ENCODE data around the gene CDKL2.
"Not testable (repeated sequence)": the region's sequence is repeated elsewhere in the genome, so short reads cannot be mapped to it uniquely, and the experiment has no call there.

The CDKL2 gene

DNA sequence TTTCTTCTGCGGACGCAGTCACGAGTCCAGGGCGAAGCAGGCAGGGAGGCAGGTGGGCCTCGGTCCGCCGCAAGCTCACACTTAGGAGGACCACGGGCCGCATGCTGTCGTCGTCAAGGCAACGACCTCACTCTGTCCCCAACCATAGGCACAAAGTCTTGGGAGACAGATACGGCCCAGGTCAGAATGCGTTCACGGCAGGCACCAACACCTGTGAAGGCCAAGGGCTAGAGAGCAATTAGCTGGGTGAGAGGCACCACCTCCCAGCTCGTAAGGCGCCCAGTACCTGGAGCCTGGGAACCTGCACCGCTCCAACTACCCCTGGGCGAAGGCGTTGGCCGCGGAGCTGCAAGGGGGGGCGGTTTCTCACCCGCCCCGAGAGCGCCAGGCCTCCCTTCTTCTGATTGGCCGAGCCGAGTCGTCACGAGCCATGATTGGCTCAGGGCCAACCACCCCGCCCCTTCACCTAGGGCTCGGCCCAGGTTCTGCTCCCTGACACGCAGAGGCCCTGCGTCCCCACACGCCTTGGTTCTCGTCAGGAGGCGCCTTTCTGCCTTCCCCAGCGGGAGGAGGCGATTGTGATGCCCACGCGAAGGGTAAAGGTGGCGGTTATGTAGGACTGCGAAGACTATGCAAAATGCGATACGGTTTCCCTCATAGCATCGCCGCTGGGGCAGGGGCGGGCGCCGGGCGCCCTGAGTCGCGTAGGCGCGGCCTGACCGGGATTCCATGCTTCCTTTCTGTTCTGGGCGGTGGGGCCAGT, at the start of gene CDKL2:
CDKL2 (minus strand) TSS at position 355 of the 763 bp plus-strand sequence. CDS start 4,540 bp downstream, outside the sequence.
- peak; percentile 88 for DNase-seq (ENCODE audit: low spot score)

DNA sequence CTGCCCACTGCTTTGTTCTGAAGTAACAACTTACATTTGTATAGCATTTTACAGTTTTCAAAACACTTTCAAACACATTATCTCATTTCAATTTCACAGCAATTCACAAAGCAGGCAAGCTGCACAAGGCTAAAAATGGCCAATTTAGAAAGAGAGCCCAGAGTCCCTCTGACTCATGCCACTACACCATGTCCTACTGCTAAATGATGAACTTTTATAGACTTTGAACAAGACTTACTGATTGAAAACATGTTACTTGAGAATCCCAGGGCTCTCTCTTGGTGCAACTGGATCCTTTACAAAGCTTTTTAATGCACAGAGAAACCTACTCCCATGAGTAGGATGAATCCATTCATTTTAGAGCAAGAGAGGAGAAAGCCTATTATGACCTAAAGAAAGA, 48.6 kb upstream of the CDKL2 start:
- DNase-seq (ENCODE audit: low spot score), result no peak

DNA sequence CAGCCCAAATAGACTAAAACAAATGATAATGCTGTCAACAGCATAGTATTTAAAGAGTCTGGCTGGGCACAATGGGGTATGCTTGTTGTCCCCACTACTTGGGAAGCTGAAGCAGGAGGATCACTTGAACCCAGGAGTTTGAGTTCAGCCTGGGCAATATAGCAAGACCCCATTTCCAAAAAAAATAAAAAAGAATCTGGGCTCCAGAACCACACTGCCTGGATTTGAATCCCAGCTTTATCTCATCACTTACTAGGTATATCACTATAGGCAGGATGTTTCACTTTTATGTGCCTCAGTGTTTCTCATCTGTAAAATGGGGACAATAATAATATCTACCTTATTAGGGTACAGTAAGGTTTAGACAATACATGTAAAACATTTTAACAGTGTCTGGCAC, 48.1 kb upstream of the CDKL2 start:
- no peak for DNase-seq (ENCODE audit: low spot score)

DNA sequence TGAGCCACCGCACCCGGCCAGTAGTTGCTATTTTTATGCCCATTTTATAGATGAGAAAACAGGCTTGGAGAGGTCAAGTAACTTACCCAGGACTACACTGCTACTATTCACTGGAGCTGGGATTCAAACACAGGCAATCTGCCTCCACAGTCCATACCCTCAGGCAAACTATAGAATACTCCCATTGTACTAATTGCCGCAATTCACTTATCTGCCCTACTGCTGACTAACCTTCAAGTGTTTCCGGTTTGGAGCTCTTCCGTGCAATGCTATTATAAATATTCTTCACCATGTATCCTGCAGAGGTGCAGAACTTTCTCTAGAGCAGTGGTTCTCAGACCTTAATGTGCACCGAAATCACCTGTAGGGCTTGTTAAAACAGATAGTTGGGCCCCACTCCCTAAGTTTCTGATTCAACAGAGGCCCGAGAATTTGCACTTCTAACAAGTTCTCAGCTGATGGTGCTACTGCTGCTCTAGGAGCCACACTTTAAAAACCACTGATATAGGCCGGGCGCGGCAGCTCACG, 44.7 kb upstream of the CDKL2 start:
- no peak for DNase-seq (ENCODE audit: low spot score)

DNA sequence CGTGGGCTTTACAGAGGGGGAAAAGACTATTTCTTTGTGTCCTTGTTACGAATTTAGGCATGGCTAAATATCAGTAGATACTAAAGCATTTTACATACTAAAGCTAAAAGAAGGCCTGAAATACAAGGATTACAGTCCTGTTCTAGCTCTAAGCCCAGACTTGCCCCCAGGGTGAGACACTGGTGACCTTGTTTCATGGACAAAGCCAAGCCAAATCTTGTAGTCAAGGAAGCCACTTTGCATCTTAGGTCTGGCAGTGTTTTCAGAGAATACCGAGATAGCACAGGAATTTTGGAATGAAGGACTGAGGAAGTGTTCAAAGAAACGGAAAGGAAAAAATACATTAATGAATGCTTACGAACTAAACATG, 43.6 kb upstream of the CDKL2 start:
- no peak for DNase-seq (ENCODE audit: low spot score)

DNA sequence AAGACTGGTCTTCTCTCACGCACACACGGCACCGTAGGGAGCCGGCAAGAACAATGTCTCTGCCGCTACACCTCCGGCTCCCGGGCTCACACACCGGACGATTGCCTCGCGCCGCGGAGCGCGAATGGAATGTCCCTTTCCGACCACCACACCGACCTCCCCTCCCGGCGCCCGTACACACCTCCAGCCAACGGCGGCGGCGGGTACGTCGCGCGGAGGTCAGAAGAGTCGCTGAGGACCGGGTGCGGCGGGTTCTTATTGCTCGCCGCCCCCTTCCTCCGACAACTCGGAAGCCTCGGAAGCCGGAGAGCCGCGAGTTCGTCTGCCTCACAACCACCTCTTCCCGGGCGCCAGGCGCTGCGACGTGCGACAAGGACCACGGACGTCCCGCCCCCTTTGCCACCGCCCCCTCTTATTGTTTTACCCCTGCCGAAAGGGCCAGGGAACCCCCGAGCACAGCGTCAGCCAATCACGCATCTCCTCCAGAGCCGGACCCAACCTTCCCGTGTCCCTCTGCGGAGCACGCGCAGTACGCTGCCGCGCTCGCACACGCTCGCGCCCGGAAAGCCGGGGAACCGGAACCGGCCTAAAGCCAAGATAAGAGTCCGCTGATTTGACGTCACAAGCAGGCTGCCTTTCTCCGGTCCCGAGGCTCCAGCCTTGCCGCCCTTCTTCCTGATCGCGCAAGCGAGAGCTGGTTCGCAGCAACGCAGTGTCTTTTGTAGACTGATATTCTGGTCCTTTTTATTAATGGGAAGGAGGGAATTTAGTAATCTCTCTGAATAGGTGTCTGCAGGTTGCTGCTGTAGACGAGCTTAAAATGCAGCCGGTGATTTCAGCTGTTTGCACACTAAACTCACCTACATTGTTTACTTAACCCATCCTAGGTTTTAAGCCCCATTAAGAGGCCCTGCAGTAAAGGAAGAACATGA, 43.0 kb upstream of the CDKL2 start, which contains the start of gene G3BP2:
G3BP2 (minus strand) TSS at position 385 of the 932 bp plus-strand sequence. CDS start 11,386 bp downstream, outside the sequence.
- DNase-seq (ENCODE audit: low spot score), result peak; percentile 99

DNA sequence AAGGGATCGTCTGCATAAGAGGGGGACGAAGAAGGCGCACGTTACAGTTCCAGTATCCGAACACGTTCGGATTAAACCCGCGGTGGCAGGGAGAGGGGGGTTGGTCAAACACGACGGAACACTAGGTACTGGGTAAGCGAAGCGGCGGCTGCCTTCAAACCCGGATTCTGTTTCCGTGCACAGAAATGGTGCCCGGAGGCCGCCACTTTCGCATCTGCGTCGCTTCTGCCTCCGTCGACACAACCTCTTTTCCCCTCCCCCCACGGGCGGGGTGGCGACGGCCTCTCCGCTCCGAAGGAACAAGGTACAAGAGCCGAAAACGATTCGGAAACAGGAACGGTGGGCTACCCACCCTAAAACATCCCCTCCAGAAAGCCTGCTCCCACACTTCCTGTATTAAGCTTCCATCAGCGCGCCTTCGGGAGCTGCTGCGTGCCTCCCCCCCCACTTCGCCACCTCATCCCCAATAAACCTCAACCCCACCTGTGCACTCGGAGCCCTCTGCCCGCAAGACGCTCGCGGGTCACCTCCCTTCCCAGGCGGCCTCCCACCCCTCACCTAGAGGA, 42.2 kb upstream of the CDKL2 start:
- DNase-seq (ENCODE audit: low spot score), result peak; percentile 66

DNA sequence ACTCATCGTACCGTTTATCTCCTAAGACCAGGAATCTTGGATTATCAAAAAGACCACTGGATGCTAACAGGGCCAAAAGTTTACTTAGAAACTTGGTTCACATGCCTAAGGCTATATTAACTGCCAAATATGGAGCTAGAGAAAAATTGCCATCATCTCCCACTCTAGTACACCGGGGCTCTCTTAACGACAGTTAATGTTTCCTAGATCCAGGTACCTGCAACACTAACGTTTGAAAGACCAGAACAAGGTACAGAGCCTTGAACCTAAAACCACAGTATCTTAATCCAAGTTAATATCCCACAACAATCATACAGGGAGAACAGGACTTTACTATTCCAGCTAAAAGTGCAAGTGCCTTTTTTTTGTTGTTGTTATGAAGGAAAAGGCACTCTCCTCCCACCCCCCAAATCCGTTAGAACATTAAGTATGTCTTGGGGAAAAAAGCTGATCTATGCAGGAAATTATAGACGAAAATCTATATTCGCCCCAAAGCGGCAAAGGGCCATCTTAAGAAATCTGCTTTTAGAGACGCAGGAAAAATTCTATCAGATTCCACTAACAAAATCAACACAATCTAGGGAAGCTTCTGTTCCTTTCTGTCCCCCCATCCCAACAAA, 41.6 kb upstream of the CDKL2 start:
- peak; percentile 15 for DNase-seq (ENCODE audit: low spot score)

DNA sequence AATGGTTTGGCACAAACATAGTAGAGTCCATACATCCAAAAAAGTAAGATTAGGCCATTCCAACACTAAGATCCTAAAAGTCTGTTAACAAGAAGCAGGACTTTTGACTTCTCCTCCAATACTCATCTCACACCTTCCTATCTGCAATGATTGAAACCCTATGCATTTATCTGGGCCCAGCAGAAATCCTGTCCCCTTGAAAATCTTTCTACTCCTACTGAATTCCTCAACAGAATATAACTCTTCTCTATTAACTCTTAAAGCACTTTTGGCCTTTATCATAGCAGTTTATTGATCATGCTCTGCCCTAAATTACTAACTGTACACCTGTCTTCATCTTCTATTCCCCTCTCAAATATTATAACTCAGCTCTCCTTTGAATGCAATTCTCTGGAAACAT, 38.3 kb upstream of the CDKL2 start:
- no peak for DNase-seq (ENCODE audit: low spot score)

DNA sequence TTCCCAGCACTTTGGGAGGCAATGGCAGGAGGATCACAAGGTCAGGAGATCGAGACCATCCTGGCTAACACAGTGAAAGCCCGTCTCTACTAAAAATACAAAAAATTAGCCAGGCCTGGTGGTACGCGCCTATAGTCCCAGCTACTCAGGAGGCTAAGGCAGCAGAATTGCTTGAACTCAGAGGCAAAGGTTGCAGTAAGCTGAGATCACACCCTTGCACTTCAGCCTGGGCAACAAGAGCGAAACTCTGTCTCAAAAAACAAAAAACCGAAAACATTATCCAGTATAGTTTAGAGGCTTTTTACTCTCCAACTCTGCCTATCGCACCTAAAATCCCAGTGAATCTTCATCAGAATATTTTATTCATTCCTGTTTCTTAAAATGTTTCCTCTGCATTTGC, 37.3 kb upstream of the CDKL2 start:
- DNase-seq (ENCODE audit: low spot score), result not testable (repeated sequence)

DNA sequence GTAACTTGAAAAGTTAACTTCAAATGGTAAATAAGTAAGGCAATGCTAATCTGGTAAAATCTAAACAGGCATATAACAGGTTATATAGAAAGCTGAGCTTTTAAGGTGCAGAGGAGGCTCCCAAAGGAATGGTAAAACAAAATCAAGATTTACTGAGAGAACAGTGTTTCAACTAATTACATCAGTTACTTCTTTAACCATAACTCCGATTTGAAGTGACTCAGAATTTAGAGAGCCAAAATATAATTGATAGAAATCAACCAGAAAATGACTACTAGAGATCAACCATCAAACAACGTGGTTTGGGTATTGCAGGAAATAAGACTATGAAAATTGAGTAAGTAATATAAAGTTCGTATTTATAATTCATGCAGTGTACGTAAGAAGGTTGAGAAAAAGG, 36.0 kb upstream of the CDKL2 start:
- peak; percentile 14 for DNase-seq (ENCODE audit: low spot score)

DNA sequence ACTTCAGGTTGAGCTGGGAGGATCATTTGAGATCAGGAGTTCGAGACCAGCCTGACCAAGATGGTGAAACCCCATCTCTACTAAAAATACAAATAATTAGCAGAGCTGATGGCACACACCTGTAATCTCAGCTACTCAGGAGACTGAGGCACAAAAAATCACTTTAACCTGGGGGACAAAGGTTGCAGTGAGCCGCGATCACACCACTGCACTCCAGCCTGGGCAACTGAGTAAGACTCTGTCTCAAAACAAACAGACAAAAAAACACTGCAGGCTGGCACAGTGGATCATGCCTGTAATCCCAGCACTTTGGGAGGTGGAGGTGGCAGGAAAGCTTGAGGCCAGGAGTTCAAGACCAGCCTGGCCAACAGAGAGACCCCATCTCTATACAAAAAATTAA, 34.3 kb upstream of the CDKL2 start:
- DNase-seq (ENCODE audit: low spot score), result not testable (repeated sequence)

DNA sequence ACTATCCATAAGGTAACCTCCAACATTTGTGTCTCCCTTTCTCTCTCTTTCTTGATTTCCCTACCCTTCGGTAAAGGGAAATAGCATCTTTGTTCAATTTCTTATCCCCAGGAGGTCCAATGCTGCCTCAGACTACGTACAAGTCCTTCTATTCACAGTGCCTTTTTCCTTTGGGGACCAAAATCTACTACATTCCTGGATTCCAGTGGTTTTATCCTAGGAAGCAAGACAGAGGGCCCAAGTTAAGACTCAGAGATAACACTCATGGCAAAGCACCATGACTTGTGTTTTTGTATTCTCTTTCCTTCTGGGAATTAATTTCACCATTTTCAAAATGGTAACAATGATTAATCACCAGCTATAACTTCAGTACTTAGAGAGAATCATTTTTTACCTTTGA, 32.3 kb upstream of the CDKL2 start:
- DNase-seq (ENCODE audit: low spot score), result no peak

DNA sequence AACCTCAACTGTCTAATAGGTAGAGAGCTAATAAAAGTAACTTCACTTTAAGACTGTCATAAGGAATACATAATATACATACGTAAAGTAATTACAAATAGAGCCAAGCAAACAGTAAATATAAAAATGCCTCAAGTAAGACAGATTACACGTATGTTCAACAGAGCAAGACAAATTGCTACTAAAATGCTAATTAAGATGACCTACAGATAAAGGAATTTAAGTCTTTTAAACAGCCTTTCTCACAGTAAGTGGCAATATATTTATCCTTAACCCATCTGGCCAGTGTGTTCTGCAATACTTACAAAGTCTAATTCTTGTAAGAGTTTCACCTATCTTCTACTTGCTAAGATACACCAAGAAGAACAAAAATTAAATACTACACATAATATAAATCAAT, 30.2 kb upstream of the CDKL2 start:
- DNase-seq (ENCODE audit: low spot score), result no peak

DNA sequence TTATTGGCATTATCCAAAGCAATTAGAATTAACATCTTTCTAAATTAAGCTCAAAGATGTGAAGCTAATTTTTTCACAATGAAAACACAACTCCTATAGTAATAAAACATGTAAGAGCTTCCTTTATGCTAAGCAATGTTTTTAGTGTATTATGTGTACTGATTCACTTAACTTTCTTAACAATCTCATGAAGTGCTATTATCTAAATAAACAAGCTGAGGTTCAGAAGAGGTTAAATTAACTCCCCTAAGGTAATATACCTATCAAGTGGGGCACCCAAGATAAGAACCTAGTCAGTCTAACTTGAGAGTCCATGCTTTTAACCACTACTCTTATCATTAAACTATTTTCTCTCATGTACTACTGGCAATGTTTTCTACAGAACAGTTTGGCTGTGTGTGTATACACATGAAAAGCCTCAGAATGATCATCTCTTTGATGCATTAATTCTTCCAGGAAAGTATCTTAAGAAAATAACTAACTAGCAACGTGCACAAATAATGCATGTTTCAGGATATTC, 29.2 kb upstream of the CDKL2 start:
- no peak for DNase-seq (ENCODE audit: low spot score)

DNA sequence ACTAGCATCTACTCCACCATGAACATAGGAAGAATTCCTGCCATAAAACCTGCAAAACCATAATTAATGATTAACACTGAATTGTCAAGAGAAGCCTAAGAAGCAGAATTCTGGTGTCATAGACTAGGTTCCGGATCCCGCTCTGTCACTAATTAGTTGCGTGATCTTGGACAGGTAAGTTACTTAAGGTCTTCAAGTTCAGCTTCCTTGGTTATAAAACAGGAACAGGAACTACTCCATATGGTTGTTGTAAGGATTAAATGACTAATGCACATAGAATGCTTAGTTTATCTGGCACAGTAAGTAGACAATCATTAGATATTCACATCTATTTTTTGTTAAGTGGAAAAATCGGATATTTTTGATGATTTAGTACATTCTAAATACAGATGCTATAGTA, 28.5 kb upstream of the CDKL2 start:
- DNase-seq (ENCODE audit: low spot score), result peak; percentile 26

DNA sequence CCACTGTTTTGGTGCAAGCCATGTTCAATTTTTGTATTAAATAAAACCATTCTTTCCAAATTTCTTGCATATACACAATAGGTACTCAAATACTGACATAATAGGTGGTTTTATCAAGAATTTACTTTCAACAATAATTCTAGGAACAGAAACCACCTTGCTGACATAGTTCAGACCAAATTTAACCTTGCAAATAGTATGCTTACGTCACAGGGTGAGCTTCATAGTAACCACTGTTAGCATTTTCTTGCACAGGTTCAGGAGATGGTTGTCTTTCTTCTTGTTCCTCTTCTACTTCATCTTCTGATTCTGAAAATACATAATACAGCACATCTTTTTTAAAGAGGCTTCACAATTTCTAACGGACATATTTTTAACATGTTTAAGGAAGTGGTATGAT, 25.2 kb upstream of the CDKL2 start:
- no peak for DNase-seq (ENCODE audit: low spot score)

DNA sequence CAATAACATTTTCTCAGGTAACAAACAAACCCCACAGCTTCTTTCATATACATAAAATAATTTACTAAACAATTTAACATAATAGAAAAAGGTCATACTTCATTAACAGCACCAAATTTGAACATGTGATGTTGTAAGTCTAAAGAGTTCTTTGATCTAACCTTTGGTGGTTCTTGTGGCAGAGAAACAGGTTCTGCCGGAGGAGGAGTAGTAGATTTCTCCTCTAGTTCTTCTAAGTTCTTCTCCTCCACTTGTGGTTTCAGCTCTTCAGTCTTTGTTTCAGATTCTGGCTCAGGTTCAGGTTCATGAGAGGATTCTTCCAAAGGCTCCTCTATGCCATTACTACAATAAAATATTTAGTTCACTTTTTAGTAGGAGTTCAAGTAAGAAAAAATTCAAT, 24.6 kb upstream of the CDKL2 start:
- DNase-seq (ENCODE audit: low spot score), result no peak

DNA sequence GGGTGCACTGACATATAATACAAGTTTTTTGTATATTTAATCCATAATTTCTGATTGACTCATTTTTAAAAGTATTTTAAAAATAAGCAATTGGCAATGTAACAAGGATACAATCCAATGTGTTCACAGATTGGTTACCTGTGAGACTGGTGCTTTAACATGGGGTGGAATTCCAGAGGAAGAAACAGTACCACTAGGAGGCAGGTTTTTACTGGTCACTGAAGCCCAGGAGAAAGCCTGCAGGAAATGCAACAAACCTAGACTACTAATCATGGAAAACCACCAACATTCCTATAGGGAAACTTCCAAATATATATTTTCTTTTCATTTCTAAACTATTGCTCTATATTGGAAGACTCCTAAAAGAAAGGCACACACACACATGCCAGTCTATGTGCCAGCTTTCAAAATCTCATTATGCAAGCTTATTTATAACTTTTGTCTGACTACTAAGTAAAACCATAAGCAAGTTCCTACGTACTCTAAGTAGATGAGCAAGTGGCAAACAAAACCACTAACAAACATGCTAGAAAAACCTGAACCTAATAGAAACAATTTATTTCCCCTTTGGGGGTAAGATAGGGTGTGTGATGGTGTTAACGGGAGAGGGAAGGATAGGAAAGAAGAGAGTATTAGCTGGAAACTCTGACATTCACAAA, 23.6 kb upstream of the CDKL2 start:
- peak; percentile 30 for DNase-seq (ENCODE audit: low spot score)

DNA sequence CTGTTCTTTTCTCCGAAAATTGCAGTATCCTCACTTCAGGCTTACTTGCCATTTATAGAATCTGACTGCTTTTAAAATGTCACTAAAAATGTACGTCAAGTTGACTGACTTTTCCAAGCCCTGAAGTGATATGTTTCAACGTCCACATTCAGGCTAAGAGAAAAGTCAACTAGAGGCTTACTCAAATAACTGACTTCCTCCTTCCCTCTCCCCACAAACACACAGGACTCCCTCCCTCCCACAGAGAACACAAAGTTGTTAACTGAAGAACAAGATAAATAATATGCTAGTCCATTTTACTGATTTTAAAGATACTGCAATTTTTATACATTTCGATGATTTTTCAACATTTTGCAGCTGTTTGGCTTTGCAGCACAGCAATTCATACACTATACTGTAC, 13.8 kb upstream of the CDKL2 start:
- no peak for DNase-seq (ENCODE audit: low spot score)

DNA sequence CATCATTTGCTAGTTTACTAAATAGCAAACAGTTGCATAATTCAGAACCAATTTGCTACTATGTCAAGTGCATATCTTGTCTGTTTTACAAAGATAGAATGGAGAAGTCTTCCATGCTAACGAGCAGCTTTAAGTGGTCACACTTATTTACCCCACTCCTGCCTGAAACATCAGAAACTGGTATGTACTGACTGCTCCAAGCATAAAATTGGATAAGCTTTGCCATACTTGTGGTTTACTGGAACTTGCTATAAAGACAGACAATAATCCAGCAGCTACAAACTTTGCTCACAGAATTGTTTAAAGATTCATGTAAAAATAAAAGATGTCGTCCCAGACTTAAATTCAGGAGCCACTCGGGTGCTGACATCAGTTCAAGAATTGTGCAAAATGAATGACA, 13.3 kb upstream of the CDKL2 start:
- DNase-seq (ENCODE audit: low spot score), result no peak

Data from GM03348 (cell line).